ENCODE measurements around the gene PDCL2. TPM values are rescaled to one million over a fixed set of nuclear protein-coding genes. Genes with fewer than 3 reads are reported as not detected.

Gene PDCL2
- total and polyA plus RNA-seq, 2 of the 8 experiments (the other 6 are each of a cell fraction or from before 2014, with no cell fraction given): not detected

DNA sequence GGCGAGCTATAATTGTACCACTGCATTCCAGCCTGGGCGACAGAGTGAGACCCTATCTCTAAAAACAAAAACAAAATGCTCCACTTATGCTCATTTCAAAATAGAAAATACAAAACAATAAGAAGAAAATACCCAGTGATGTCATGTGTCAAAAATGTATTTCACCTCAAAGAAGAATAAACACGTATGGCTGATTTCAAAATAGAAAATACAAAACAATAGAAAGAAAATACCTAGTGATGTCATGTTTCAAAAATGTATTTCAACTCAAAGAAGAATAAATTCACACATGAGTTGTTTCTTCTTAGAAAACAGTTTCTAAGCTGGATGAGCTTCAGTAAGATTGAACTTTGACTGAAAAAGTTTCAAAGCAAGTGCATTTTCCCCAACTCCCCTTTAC, 20.3 kb upstream of the PDCL2 start:
- H3K9ac ChIP-seq (replicated peaks in 1 of 4; ENCODE audit: extremely low read depth in 1 of 4, low read depth in 3 of 4, low read length in 3 of 4): no peak overlapping the region
- no peak overlapping the region for H3K4ac ChIP-seq (replicated peaks; ENCODE audit: insufficient read length, low read depth, low read length)
- no peak overlapping the region for H3K4me3 ChIP-seq (ENCODE audit: extremely low read depth in 1 of 4, insufficient read depth in 2 of 4, low read depth in 3 of 4, low read length in 4 of 4)
- no peaks in the 10 kb centered on the region for H3K23me2 ChIP-seq (ENCODE audit: low read depth, low read length)
- 91% methylated on average over 3 of the region's 3 CpGs; no CpG with 5 or more reads in 1 of the 2 experiments for WGBS, 2 experiments (ENCODE audit: extremely low coverage in 1 of 2, insufficient coverage in 1 of 2, insufficient read length in 1 of 2, insufficient replicate concordance in 2 of 2, low coverage in 1 of 2, low lambda C conversion rate in 2 of 2, missing lambda C conversion rate in 1 of 2)
- H2AK5ac ChIP-seq (ENCODE audit: low read depth, low read length): no peak overlapping the region
- H3K4me1 ChIP-seq (replicated peaks in 1 of 4; ENCODE audit: control insufficient read depth in 3 of 4, insufficient read depth in 4 of 4, low read length in 3 of 4): peaks cover 0 to 3% (median 1%) of the 10 kb centered on the region in 4 experiments; a peak in 2 of 7 replicates
- no peak overlapping the region for H2BK120ac ChIP-seq (replicated peaks; ENCODE audit: low read depth, low read length)
- no peak overlapping the region for H3K4me2 ChIP-seq (ENCODE audit: insufficient read depth in 1 of 2, low read depth in 2 of 2, low read length in 2 of 2)
- H4K91ac ChIP-seq (replicated peaks; ENCODE audit: insufficient read length, low read length): no peak overlapping the region
- POLR2A ChIA-PET (ENCODE audit: partially characterized antibody): interaction anchor here (0.6 kb wide), 1 partner anchor 202 kb away, joined by 3 read pairs; no protein-coding TSS in a partner anchor
- H2BK15ac ChIP-seq (ENCODE audit: low read length): no peak overlapping the region
- DNase-seq (ENCODE audit: low read depth in 1 of 2, low spot score in 2 of 2) (no peak), FAIRE-seq (no peak)
- H4K5ac ChIP-seq (ENCODE audit: insufficient read length, low read depth, low read length): no peak overlapping the region
- H3K23ac ChIP-seq (ENCODE audit: insufficient read length): no peak overlapping the region
- H2AFZ ChIP-seq (ENCODE audit: low read length): no peak overlapping the region
- no peak overlapping the region for H3K14ac ChIP-seq (ENCODE audit: insufficient read length)
- no peak overlapping the region for H2BK12ac ChIP-seq (ENCODE audit: low read depth, low read length)
- H3K36me3 ChIP-seq (ENCODE audit: control insufficient read depth in 2 of 4, insufficient read depth in 4 of 4, low read length in 3 of 4): no peaks in the 10 kb centered on the region
- no peak overlapping the region for H2BK20ac ChIP-seq (ENCODE audit: low read length)
- H3K79me1 ChIP-seq (ENCODE audit: low read depth, low read length): no peaks in the 10 kb centered on the region
- H4K20me1 ChIP-seq (replicated peaks in 1 of 2; ENCODE audit: control insufficient read depth in 1 of 2, insufficient read depth in 2 of 2, low read length in 2 of 2): no peaks in the 10 kb centered on the region
- TF ChIP-seq HDAC6 (IDR thresholded peaks at IDR 0.05; ENCODE audit: low read depth, low read length) (no peak), KDM1A (IDR thresholded peaks at IDR 0.05; ENCODE audit: borderline replicate concordance, low read length) (no peak)
- H3K9me3 ChIP-seq (ENCODE audit: insufficient read depth in 2 of 2, low read depth in 1 of 2, low read length in 1 of 2): no peaks in the 10 kb centered on the region
- no peak overlapping the region for H2BK5ac ChIP-seq (ENCODE audit: low read depth, low read length)
- no peak overlapping the region for H3K18ac ChIP-seq (ENCODE audit: extremely low read depth, low read length)
- H3K56ac ChIP-seq (replicated peaks; ENCODE audit: insufficient read length, low read depth, low read length): no peak overlapping the region
- no peaks in the 10 kb centered on the region for H3K79me2 ChIP-seq (ENCODE audit: control insufficient read depth in 1 of 2, insufficient read depth in 2 of 2, low read length in 2 of 2)
- CTCF ChIA-PET (ENCODE audit: partially characterized antibody): no interaction called here
- H4K8ac ChIP-seq (ENCODE audit: extremely low read depth, insufficient read depth, low read length): no peak overlapping the region
- peaks cover 0 to 1% (median 0%) of the 10 kb centered on the region in 4 experiments; a peak in 1 of 7 replicates for H3K27me3 ChIP-seq (replicated peaks in 1 of 4; ENCODE audit: control insufficient read depth in 3 of 4, extremely low read depth in 1 of 4, insufficient read depth in 3 of 4, low read length in 3 of 4)
- H3K27ac ChIP-seq (ENCODE audit: low read depth, low read length): no peak overlapping the region

All from H1 (cell line).